Measurements from ENCODE around the gene MYRF. TPM values are rescaled to one million over a fixed set of nuclear protein-coding genes. Genes with fewer than 3 reads are reported as not detected.

Gene MYRF
- total RNA-seq, 1 donor from 2014 or later = 0.78 TPM

DNA sequence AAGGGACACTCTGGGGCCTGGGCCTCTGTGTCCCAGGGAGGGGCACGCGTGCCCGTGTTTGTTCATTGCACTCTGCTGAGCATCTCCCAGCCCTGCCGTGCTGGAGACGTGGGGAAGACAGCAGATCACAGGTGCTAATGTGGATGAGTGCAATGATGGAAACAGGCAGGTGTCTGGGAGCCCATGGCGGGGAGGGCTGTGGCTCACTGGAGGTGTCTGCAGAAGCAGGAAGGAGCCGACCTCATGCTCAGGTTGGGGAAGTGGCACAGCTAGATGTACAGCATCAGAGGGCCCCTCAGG, 32.0 kb downstream of the MYRF start:
- ATAC-seq (ENCODE audit: low read depth) (no peak), DNase-seq (no peak)
- H3K27me3 Mint-ChIP-seq = no peaks in the 10 kb centered on the region
- CTCF ChIA-PET = no interaction called here
- TF ChIP-seq, protein P1, sequence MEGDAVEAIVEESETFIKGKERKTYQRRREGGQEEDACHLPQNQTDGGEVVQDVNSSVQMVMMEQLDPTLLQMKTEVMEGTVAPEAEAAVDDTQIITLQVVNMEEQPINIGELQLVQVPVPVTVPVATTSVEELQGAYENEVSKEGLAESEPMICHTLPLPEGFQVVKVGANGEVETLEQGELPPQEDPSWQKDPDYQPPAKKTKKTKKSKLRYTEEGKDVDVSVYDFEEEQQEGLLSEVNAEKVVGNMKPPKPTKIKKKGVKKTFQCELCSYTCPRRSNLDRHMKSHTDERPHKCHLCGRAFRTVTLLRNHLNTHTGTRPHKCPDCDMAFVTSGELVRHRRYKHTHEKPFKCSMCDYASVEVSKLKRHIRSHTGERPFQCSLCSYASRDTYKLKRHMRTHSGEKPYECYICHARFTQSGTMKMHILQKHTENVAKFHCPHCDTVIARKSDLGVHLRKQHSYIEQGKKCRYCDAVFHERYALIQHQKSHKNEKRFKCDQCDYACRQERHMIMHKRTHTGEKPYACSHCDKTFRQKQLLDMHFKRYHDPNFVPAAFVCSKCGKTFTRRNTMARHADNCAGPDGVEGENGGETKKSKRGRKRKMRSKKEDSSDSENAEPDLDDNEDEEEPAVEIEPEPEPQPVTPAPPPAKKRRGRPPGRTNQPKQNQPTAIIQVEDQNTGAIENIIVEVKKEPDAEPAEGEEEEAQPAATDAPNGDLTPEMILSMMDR (IDR thresholded peaks at IDR 0.05) = no peak
- intact Hi-C loops (cut with micrococcal nuclease) = no loop called here
- H3K36me3 Mint-ChIP-seq (ENCODE audit: low read depth) = peaks cover 48% of the 10 kb centered on the region
- peaks cover 15% of the 10 kb centered on the region for H3K4me1 Mint-ChIP-seq
- H3K9me3 Mint-ChIP-seq = no peaks in the 10 kb centered on the region
- POLR2A ChIA-PET = no interaction called here
- H3K27ac Mint-ChIP-seq = no peak overlapping the region
- H3K4me3 Mint-ChIP-seq = no peak overlapping the region

DNA sequence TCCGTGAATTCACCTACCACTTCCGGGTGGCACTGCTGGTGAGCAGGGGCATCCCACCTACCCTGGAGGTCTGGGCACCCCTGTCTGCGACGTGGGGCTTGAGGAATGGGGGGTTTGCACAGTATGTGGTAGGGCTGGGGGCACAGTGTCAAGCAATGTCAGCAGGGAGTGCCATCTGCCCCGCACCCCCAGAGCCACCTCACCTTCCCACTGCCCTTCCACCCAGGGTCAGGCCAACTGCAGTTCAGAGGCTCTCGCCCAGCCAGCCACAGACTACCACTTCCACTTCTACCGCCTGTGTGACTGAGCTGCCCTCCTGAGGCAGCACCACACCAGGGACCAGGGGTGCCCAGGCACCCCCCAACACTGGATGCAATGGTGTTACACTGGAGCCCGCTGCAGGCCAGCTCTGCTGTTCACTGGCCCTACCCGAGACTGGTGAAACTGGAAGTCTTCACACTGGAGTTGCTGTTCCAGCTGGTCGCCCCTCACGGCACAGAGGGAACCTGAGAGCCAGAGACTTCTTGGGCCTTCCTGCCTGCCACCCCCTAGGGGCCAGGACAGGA, 33.5 kb downstream of the MYRF start:
- Mint-ChIP-seq H3K4me1 (peaks cover 15% of the 10 kb centered on the region), H3K9me3 (no peaks in the 10 kb centered on the region), H3K4me3 (no peak overlapping the region), H3K27ac (no peak overlapping the region), H3K36me3 (ENCODE audit: low read depth) (peaks cover 59% of the 10 kb centered on the region), H3K27me3 (no peaks in the 10 kb centered on the region)
- peak; percentile 49 for ATAC-seq (ENCODE audit: low read depth)
- DNase-seq = no peak
- CTCF ChIA-PET = interaction anchor here (0.6 kb wide), 1 partner anchor 30 kb away, joined by 4 read pairs; no protein-coding TSS in a partner anchor
- intact Hi-C loops (cut with micrococcal nuclease) = no loop called here
- POLR2A ChIA-PET = no interaction called here
- TF ChIP-seq, protein P1 (IDR thresholded peaks at IDR 0.05) = no peak

DNA sequence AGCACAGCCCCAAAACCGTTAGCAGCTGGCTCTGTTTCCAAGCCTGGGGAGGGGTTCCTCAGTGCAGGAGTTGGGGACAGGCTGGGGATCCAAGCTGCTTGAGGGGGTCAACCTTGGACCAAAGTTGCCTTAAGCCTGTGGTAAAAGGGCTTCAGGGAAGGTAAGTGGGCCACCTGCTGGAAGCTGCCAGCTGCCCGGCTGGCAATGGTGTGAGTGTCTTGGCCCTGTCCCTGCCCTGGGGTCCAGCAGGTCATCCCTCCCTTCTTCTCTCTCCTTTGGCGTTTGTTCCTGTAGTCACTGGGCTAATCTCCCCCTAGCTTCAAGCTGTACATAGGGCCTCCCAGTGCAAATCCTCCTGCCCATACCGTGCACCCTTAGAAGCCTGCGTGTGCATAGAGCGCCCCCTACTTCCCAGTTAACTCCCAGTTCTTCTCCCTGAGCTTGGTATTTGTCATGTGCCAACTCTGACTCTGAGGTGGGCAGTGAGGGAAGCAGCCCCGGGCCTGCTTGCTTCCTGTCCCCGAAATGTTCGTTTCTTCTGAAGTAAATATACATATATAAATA, 35.6 kb downstream of the MYRF start:
- H3K4me3 Mint-ChIP-seq = no peak overlapping the region
- peaks cover 25% of the 10 kb centered on the region for H3K4me1 Mint-ChIP-seq
- H3K36me3 Mint-ChIP-seq (ENCODE audit: low read depth) = peaks cover 69% of the 10 kb centered on the region
- H3K9me3 Mint-ChIP-seq = no peaks in the 10 kb centered on the region
- ATAC-seq (ENCODE audit: low read depth) = no peak
- TF ChIP-seq, protein P1 (IDR thresholded peaks at IDR 0.05) = no peak
- no peak for DNase-seq
- ChIA-PET CTCF (interaction anchor here (0.9 to 2.8 kb wide), 4 partner anchors 9 to 321 kb away, joined by 3 to 17 read pairs (median 4); no protein-coding TSS in a partner anchor), POLR2A (interaction anchor here (0.6 to 1.0 kb wide), 2 partner anchors 177 to 324 kb away, joined by 3 read pairs; no protein-coding TSS in a partner anchor)
- no peaks in the 10 kb centered on the region for H3K27me3 Mint-ChIP-seq
- intact Hi-C loops (cut with micrococcal nuclease) = no loop called here
- no peak overlapping the region for H3K27ac Mint-ChIP-seq

DNA sequence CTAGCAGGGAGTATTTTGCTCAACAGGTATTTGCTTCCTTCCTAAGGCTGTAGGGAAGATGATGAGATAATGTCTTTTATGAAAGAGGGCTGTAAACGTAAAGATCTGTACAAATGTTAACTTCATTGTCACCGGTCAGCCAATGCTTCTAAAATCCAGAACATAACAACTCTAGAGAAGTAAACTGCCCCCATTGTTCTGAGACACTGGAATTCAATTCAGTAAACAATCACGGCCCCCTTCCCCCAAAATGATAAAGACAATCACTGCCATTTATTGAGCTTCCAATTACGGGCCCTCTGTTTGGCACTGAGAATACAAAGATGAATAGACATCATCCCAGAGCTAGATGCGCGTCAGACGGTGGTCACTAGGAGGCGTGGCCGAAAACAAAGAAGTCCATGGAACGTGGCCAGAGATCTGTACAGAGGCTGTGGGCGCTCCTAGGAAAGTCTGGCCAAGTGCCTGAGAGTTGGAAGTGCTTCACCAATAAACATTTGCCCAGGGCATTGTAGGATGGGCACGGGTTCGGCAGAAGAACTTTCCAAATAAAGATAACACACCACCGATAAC, 39.4 kb downstream of the MYRF start:
- H3K4me1 Mint-ChIP-seq = peaks cover 21% of the 10 kb centered on the region
- no peaks in the 10 kb centered on the region for H3K9me3 Mint-ChIP-seq
- POLR2A ChIA-PET = interaction anchor here (0.6 to 2.1 kb wide), 10 partner anchors 20 to 1049 kb away, joined by 3 to 27 read pairs (median 6); partner anchors contain the start of gene FTH1
- peak overlapping the region; percentile 100 for H3K27ac Mint-ChIP-seq
- ATAC-seq (ENCODE audit: low read depth) (no peak), DNase-seq (no peak)
- CTCF ChIA-PET = interaction anchor here (1.0 to 8.4 kb wide), 4 partner anchors 107 to 316 kb away, joined by 4 to 146 read pairs (median 16); no protein-coding TSS in a partner anchor
- intact Hi-C loops (cut with micrococcal nuclease) = loop anchor here (1.0 to 5.0 kb wide), 6 partner anchors 15 to 917 kb away; partner anchors contain the start of genes FTH1 and MYRF
- peak overlapping the region; percentile 98 for H3K4me3 Mint-ChIP-seq
- H3K36me3 Mint-ChIP-seq (ENCODE audit: low read depth) = peaks cover 58% of the 10 kb centered on the region
- TF ChIP-seq, protein P1 (IDR thresholded peaks at IDR 0.05) = no peak
- H3K27me3 Mint-ChIP-seq = no peaks in the 10 kb centered on the region
